Measurements from ENCODE around the gene DGCR6.
A peak's percentile ranks its signal among the peaks of the same experiment; 100 is the strongest.
"Not testable (repeated sequence)": the region's sequence is repeated elsewhere in the genome, so short reads cannot be mapped to it uniquely, and the experiment has no call there.

Gene DGCR6

DNA sequence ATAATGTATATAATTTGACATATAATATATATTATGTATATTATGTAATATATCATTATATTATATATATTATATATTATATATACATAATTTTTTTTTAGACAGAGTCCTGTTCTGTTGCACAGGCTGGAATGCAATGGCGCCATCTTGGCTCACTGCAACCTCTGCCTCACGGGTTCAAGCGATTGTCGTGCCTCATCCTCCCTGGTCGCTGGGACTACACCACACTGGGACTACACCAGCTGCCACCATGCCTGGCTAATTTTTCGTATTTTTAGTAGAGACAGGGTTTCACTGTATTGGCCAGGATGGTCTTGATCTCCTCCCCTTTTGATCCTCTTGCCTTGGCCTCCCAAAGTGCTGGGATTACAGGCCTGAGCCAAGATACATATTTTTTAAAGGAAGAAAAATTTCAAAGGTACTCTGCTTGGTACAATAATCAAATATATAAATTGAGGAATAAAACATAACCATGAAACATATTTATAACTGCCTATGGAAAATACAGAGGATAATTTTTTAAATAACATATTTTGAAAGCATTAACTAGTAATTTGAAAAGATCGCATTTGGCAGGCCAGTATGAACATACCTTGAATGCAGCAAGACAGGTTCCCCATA lies 10.0 kb upstream of the DGCR6 start:
- WGBS (ENCODE audit: insufficient coverage): no CpG with 5 or more reads among the region's 7 CpGs
- H3K4me1 ChIP-seq (ENCODE audit: control extremely low read depth in 1 of 4, control insufficient read depth in 4 of 4, insufficient read depth in 4 of 4, low read length in 3 of 4); POLR2A ChIA-PET; H3K36me3 ChIP-seq (ENCODE audit: control insufficient read depth in 4 of 4, insufficient read depth in 4 of 4, low read length in 3 of 4); H3K27ac ChIP-seq (ENCODE audit: insufficient read depth in 1 of 2, low read depth in 1 of 2, low read length in 2 of 2, poor library complexity in 1 of 2, severe bottlenecking in 2 of 2); H3K9me3 ChIP-seq (ENCODE audit: control extremely low read depth in 1 of 5, control insufficient read depth in 4 of 5, insufficient read depth in 2 of 5, low read depth in 1 of 5, low read length in 4 of 5); H3K4me3 ChIP-seq (ENCODE audit: control insufficient read depth in 1 of 7, extremely low read depth in 1 of 7, insufficient read depth in 4 of 7, low read depth in 2 of 7, low read length in 6 of 7); CTCF ChIA-PET; H3K27me3 ChIP-seq (replicated peaks in 2 of 5; ENCODE audit: control insufficient read depth in 4 of 5, insufficient read depth in 5 of 5, low read length in 4 of 5): not testable (repeated sequence)
- peak in 2 of 3 donors; percentile 56 to 59 for DNase-seq

DNA sequence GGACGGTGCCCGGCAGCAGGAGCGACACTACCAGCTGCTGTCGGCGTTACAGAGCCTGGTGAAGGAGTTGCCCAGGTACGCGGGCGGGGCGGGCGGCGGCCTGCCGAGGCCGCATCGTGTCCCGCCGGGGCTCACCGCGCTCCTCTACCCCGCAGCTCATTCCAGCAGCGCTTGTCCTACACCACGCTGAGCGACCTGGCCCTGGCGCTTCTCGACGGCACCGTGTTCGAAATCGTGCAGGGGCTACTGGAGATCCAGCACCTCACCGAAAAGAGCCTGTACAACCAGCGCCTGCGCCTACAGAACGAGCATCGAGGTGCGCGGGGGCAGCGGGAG lies 258 bp downstream of the DGCR6 start:
- H3K36me3 ChIP-seq (ENCODE audit: control insufficient read depth in 4 of 4, insufficient read depth in 4 of 4, low read length in 3 of 4); DNase-seq; H3K27me3 ChIP-seq (replicated peaks in 2 of 5; ENCODE audit: control insufficient read depth in 4 of 5, insufficient read depth in 5 of 5, low read length in 4 of 5); H3K9me3 ChIP-seq (ENCODE audit: control extremely low read depth in 1 of 5, control insufficient read depth in 4 of 5, insufficient read depth in 2 of 5, low read depth in 1 of 5, low read length in 4 of 5); H3K27ac ChIP-seq (ENCODE audit: insufficient read depth in 1 of 2, low read depth in 1 of 2, low read length in 2 of 2, poor library complexity in 1 of 2, severe bottlenecking in 2 of 2); H3K4me1 ChIP-seq (ENCODE audit: control extremely low read depth in 1 of 4, control insufficient read depth in 4 of 4, insufficient read depth in 4 of 4, low read length in 3 of 4); H3K4me3 ChIP-seq (ENCODE audit: control insufficient read depth in 1 of 7, extremely low read depth in 1 of 7, insufficient read depth in 4 of 7, low read depth in 2 of 7, low read length in 6 of 7); POLR2A ChIA-PET: not testable (repeated sequence)
- no CpG with 5 or more reads among the region's 36 CpGs for WGBS (ENCODE audit: insufficient coverage)
- CTCF ChIA-PET: interaction anchor here (1.1 to 1.8 kb wide), 4 partner anchors 22 to 49 kb away, joined by 3 to 7 read pairs (median 4); no protein-coding TSS in a partner anchor

DNA sequence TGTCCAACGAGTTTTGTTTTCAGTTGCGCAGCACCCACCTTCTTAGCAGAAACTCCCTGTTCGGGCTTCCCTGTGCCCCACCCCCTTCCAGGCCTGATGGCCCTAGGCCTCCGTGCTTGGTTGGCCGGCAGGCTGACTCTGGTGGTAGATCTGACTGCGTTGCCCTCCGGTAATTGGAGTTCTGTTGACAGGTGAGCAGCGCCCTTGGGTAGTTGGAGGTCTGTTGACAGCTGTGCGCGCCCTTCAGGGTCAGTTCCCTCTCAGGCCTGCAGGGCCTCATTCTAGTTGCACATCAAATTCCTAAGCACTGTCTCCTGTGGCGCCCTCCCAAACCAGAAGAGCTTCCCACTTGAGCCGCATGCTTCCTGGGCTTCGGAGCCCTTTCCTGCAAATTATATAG lies 776 bp downstream of the DGCR6 start:
- DNase-seq: no peak
- no peak overlapping the region for H3K4me3 ChIP-seq (ENCODE audit: control insufficient read depth in 1 of 7, extremely low read depth in 1 of 7, insufficient read depth in 4 of 7, low read depth in 2 of 7, low read length in 6 of 7)
- H3K27me3 ChIP-seq (replicated peaks in 2 of 5; ENCODE audit: control insufficient read depth in 4 of 5, insufficient read depth in 5 of 5, low read length in 4 of 5): no peaks in the 10 kb centered on the region
- no CpG with 5 or more reads among the region's 13 CpGs for WGBS (ENCODE audit: insufficient coverage)
- no peaks in the 10 kb centered on the region for H3K4me1 ChIP-seq (ENCODE audit: control extremely low read depth in 1 of 4, control insufficient read depth in 4 of 4, insufficient read depth in 4 of 4, low read length in 3 of 4)
- ChIA-PET POLR2A (no interaction called here), CTCF (interaction anchor here (1.1 to 1.8 kb wide), 4 partner anchors 21 to 49 kb away, joined by 3 to 7 read pairs (median 4); no protein-coding TSS in a partner anchor)
- no peaks in the 10 kb centered on the region for H3K36me3 ChIP-seq (ENCODE audit: control insufficient read depth in 4 of 4, insufficient read depth in 4 of 4, low read length in 3 of 4)
- H3K27ac ChIP-seq (ENCODE audit: insufficient read depth in 1 of 2, low read depth in 1 of 2, low read length in 2 of 2, poor library complexity in 1 of 2, severe bottlenecking in 2 of 2): no peak overlapping the region
- H3K9me3 ChIP-seq (ENCODE audit: control extremely low read depth in 1 of 5, control insufficient read depth in 4 of 5, insufficient read depth in 2 of 5, low read depth in 1 of 5, low read length in 4 of 5): no peaks in the 10 kb centered on the region

DNA sequence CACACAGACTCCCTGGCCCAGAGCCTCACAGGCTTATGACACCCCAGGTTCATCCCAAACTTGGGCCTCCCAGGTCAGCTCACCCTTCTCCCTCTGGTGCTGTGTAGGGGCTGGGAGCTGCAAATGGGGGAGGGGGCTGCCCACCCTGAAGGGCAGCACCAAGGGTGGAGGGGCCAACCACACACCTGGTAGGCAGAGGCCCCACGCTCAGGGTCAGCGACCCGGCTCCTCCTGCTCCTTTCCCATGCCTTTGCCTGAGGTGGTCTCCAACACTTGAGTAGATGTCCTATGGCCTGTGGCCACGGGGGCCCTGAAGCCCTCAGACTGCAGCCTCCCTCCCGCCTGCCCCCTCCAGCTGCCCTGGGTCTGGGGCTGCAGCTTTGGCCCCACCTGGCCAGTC lies 3.4 kb downstream of the DGCR6 start:
- ChIA-PET POLR2A (no interaction called here), CTCF (interaction anchor here (1.0 to 2.2 kb wide), 3 partner anchors 10 to 39 kb away, joined by 5 to 6 read pairs (median 5); no protein-coding TSS in a partner anchor)
- WGBS (ENCODE audit: insufficient coverage): no CpG with 5 or more reads among the region's 5 CpGs
- no peak for DNase-seq
- Histone ChIP-seq H3K27ac (ENCODE audit: insufficient read depth in 1 of 2, low read depth in 1 of 2, low read length in 2 of 2, poor library complexity in 1 of 2, severe bottlenecking in 2 of 2) (no peak overlapping the region), H3K27me3 (replicated peaks in 2 of 5; ENCODE audit: control insufficient read depth in 4 of 5, insufficient read depth in 5 of 5, low read length in 4 of 5) (no peaks in the 10 kb centered on the region), H3K4me1 (ENCODE audit: control extremely low read depth in 1 of 4, control insufficient read depth in 4 of 4, insufficient read depth in 4 of 4, low read length in 3 of 4) (no peaks in the 10 kb centered on the region), H3K36me3 (ENCODE audit: control insufficient read depth in 4 of 4, insufficient read depth in 4 of 4, low read length in 3 of 4) (no peaks in the 10 kb centered on the region), H3K9me3 (ENCODE audit: control extremely low read depth in 1 of 5, control insufficient read depth in 4 of 5, insufficient read depth in 2 of 5, low read depth in 1 of 5, low read length in 4 of 5) (no peaks in the 10 kb centered on the region), H3K4me3 (ENCODE audit: control insufficient read depth in 1 of 7, extremely low read depth in 1 of 7, insufficient read depth in 4 of 7, low read depth in 2 of 7, low read length in 6 of 7) (no peak overlapping the region)

DNA sequence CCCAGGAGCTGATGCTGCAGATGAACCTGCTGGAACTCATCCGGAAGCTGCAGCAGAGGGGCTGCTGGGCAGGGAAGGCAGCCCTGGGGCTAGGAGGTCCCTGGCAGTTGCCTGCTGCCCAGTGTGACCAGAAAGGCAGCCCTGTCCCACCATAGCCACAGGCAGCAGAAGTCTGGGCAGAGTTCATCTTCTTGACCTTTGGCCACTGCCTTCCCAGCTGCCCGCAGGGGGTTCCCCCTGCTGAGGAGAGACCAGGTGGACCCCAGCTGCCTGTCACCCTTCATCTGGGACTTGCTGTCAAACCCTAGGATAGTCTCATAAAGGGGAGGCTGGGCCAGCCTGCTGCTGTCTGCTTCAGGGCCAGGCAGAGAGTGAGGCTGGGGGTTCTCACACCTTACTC lies 5.4 kb downstream of the DGCR6 start:
- H3K27me3 ChIP-seq (replicated peaks in 2 of 5; ENCODE audit: control insufficient read depth in 4 of 5, insufficient read depth in 5 of 5, low read length in 4 of 5); DNase-seq; H3K36me3 ChIP-seq (ENCODE audit: control insufficient read depth in 4 of 4, insufficient read depth in 4 of 4, low read length in 3 of 4); POLR2A ChIA-PET; H3K27ac ChIP-seq (ENCODE audit: insufficient read depth in 1 of 2, low read depth in 1 of 2, low read length in 2 of 2, poor library complexity in 1 of 2, severe bottlenecking in 2 of 2); CTCF ChIA-PET; H3K4me3 ChIP-seq (ENCODE audit: control insufficient read depth in 1 of 7, extremely low read depth in 1 of 7, insufficient read depth in 4 of 7, low read depth in 2 of 7, low read length in 6 of 7); H3K4me1 ChIP-seq (ENCODE audit: control extremely low read depth in 1 of 4, control insufficient read depth in 4 of 4, insufficient read depth in 4 of 4, low read length in 3 of 4); H3K9me3 ChIP-seq (ENCODE audit: control extremely low read depth in 1 of 5, control insufficient read depth in 4 of 5, insufficient read depth in 2 of 5, low read depth in 1 of 5, low read length in 4 of 5): not testable (repeated sequence)
- WGBS (ENCODE audit: insufficient coverage): no CpG with 5 or more reads among the region's 2 CpGs

DNA sequence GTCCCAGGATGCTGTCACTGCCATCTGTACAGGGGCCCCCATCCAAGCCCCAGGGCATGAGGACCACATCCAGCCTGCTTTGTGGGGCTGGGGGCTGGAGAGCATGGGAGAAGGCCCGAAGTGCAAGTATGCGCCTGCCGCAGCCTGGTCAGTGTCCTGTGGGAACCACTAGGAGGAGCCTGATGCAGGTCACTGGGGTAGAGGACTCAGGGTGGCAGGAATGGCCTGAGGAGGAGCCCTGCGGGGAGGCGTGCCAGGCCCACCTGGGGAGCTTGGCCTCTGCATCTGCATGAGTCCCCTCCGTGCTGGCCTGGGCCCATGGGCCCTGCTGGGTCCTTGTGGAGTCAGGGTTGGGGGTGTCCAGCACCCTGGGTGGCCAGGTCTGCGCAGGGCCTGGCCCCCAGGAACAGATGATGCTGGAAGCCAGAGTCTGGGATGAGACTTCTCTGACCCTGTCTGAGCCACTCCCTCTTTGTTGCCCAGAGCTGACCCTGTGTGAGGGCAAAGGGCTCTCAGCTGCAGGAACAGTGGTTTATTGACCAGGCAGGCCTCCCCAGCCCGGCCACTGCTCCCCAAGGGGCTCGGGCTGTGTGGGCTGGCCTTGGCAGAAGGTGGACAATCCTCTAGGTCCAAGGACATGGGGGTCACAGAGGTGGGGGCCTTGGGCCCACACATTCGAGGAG lies 6.3 kb downstream of the DGCR6 start:
- CTCF ChIA-PET: interaction anchor here (1.5 kb wide), 1 partner anchor 36 kb away, joined by 3 read pairs; no protein-coding TSS in a partner anchor
- H3K27me3 ChIP-seq (replicated peaks in 2 of 5; ENCODE audit: control insufficient read depth in 4 of 5, insufficient read depth in 5 of 5, low read length in 4 of 5); H3K4me1 ChIP-seq (ENCODE audit: control extremely low read depth in 1 of 4, control insufficient read depth in 4 of 4, insufficient read depth in 4 of 4, low read length in 3 of 4); H3K4me3 ChIP-seq (ENCODE audit: control insufficient read depth in 1 of 7, extremely low read depth in 1 of 7, insufficient read depth in 4 of 7, low read depth in 2 of 7, low read length in 6 of 7); DNase-seq; H3K27ac ChIP-seq (ENCODE audit: insufficient read depth in 1 of 2, low read depth in 1 of 2, low read length in 2 of 2, poor library complexity in 1 of 2, severe bottlenecking in 2 of 2); H3K36me3 ChIP-seq (ENCODE audit: control insufficient read depth in 4 of 4, insufficient read depth in 4 of 4, low read length in 3 of 4); H3K9me3 ChIP-seq (ENCODE audit: control extremely low read depth in 1 of 5, control insufficient read depth in 4 of 5, insufficient read depth in 2 of 5, low read depth in 1 of 5, low read length in 4 of 5); POLR2A ChIA-PET: not testable (repeated sequence)
- no CpG with 5 or more reads among the region's 10 CpGs for WGBS (ENCODE audit: insufficient coverage)

DNA sequence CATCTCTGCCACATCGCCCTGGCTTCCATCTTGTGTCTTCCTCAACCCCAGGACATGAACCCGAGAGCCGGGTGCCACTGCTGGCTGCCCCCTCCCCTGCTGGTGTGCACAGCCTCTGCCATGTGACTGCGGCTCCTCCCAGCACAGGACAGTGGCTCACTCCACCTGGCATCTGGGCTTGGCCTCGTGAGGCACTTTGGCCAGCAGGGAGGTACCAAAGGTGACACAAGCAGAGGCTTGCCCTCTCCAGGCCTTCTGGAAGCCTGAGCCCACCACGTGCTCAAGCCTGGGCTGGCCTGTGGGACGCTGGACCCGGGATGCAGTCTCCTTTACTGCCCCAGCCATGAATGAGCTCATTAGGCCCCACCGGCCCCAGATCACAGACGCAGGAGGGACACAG lies 8.4 kb downstream of the DGCR6 start:
- H3K36me3 ChIP-seq (ENCODE audit: control insufficient read depth in 4 of 4, insufficient read depth in 4 of 4, low read length in 3 of 4); POLR2A ChIA-PET; H3K4me1 ChIP-seq (ENCODE audit: control extremely low read depth in 1 of 4, control insufficient read depth in 4 of 4, insufficient read depth in 4 of 4, low read length in 3 of 4); H3K27me3 ChIP-seq (replicated peaks in 2 of 5; ENCODE audit: control insufficient read depth in 4 of 5, insufficient read depth in 5 of 5, low read length in 4 of 5); H3K9me3 ChIP-seq (ENCODE audit: control extremely low read depth in 1 of 5, control insufficient read depth in 4 of 5, insufficient read depth in 2 of 5, low read depth in 1 of 5, low read length in 4 of 5); CTCF ChIA-PET; H3K4me3 ChIP-seq (ENCODE audit: control insufficient read depth in 1 of 7, extremely low read depth in 1 of 7, insufficient read depth in 4 of 7, low read depth in 2 of 7, low read length in 6 of 7); H3K27ac ChIP-seq (ENCODE audit: insufficient read depth in 1 of 2, low read depth in 1 of 2, low read length in 2 of 2, poor library complexity in 1 of 2, severe bottlenecking in 2 of 2); DNase-seq: not testable (repeated sequence)
- WGBS (ENCODE audit: insufficient coverage): no CpG with 5 or more reads among the region's 10 CpGs

All from common myeloid progenitor, CD34-positive (primary cell).